GM12892 (cell line): ENCODE results near the gene KCNH4.

Experiments used
- DNase-seq: peaks from one replicate; pipeline ENCODE4 v3.0.0; 2011; ENCODE audit not compliant: insufficient read length
- FAIRE-seq: peaks from 2 replicates; lab custom pipeline; 2011; peaks lifted over from hg19 to GRCh38; lab: Jason Lieb, UNC
- POLR2A ChIP-seq: IDR thresholded peaks from 2 replicates; pipeline ENCODE4 v1.6.1; 2011; ENCODE audit warnings: low read depth, low read length, control low read depth
- POLR2AphosphoS5 ChIP-seq: IDR thresholded peaks from 2 replicates; pipeline ENCODE4 v1.6.1; 2011; ENCODE audit warnings: low read depth, low read length, control low read depth
- TAF1 ChIP-seq: IDR thresholded peaks from 2 replicates; pipeline ENCODE4 v1.6.1; 2011; ENCODE audit warnings: low read depth, mild to moderate bottlenecking, control low read depth, low read length, borderline replicate concordance

Gene KCNH4

DNA sequence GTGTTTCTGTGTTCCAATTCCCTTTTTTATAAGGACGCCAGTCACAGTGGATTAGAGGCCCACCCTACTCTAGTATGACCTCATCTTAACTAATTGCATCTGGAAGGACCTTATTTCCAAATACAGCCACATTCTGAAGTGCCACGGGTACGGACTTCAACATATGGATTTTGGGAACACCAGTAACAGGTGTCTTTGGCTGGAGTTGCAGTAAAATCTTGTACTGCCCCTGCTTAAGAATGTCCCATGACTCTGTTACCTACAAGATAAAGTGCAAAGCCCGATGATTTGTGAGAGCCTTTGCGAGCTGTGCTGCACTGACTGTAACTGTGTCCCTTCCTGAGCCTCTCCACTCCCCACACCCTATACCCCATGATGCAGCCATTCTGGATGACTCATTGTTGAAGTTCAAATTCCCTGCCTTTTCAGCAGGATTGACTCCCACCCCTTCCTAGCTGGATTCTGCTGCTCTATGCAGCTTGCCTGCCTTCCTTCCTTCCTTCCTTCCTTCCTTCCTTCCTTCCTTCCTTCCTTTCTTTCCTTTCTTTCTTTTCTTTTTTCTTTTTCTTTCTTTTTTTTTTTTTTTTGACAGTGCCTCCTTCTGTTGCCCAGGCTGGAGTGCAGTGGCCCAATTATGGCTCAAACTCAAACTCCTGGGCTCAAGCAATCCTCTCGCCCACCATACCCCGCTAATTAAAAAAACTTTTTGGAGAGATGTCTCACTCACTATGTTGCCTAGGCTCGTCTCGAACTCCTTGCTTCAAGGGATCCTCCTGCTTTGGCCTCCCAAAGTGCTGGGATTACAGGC, 2.2 kb upstream of the KCNH4 start:
- TF ChIP-seq POLR2A (no peak), TAF1 (no peak), POLR2AphosphoS5 (no peak)
- no peak for FAIRE-seq

DNA sequence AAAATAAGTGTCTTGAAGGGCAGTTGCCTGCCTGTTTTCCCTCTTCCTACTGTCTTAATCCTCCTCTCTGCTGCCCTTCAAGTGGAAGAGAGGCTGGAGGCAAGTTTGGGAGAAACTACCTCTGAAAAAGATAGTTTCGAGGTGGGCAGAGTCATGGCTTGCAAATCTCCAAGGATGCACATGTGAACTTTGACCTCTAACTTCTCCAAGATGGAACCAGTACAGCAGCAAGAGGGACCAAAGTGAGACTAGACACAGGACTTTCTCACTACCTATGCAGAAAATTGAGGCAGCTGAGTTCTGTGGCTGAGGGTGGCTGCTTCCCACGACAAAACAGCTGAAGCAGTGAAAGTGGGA, 887 bp upstream of the KCNH4 start:
- TF ChIP-seq POLR2AphosphoS5 (no peak), POLR2A (no peak), TAF1 (no peak)
- FAIRE-seq (no peak), DNase-seq (no peak)

More for the DNA sequence above, 2.2 kb upstream of the KCNH4 start:
- no peak for DNase-seq

DNA sequence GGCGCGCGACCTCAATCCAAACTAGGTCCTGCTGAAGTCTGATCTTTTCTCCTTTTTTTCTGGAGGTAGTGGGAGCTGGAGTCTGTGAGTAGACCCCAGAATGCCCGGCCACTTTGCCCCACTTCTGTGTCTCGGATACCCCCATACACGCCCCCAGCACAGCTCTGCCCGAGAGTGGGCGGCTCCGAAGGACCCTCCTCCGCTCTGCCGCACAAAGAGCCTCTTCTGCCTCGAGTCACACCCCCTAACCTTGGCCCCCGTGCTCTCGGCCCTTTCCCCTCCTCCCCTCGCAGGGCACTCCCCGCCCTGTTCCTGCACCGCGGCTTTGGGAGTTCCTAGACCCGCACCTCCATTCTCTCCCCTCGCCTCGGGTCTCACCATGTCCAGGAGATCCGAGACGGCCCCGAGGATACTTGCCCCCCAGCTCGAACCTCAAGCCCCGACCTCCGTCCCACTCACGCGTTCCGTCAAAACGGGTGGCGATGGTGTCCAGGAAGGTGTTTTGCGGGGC, 476 bp downstream of the KCNH4 start:
- FAIRE-seq: no peak
- TF ChIP-seq POLR2A: no peak
- TF ChIP-seq TAF1: no peak
- no peak for TF ChIP-seq POLR2AphosphoS5
- DNase-seq: no peak

DNA sequence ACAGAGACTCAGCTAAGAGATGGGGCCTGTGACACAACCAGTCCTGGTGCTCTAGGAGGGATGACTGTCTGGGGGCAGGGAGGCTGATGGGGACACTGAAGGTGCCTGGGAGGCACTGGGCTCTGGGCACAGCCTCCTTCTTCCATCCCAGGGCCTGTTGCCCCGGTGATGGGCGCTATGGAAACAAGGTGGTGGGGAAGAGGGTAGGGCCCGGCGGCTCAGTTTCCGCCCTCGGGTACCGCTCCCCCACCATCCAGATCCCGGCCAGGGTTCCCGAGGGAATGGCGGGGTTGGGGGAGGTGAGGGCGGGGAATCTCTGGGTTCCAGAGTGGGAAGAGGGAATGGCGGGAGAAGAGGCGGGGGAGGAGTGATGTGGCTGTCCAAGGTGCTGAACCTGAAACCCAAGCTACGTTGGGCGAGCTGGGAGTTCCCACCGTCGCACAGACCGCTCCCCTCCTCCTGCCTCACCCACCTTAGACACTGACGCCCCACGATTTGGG, 981 bp downstream of the KCNH4 start:
- TF ChIP-seq POLR2AphosphoS5 (no peak), POLR2A (no peak), TAF1 (no peak)
- DNase-seq: no peak
- peak; percentile 70 for FAIRE-seq

DNA sequence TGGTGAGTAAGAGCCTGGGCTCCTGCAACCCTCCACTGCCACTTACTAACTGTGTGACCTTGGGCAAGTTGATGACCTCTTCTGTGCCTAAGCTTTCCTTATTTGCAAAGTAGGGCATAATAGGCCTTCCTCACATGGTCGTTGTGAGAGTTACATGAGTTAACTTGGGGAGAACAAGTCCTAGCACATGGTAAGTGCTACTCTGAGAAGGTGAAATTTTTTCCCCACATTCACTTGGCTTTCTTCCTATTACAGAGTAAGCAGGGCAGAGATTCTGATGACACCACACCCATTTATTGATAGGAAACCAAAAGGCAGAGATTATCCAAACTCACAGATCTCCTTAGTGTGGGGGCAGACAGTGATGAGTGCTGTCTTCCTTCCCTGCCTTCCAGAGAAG, 1.6 kb downstream of the KCNH4 start:
- no peak for DNase-seq
- FAIRE-seq: peak; percentile 24
- TF ChIP-seq TAF1 (no peak), POLR2A (no peak), POLR2AphosphoS5 (no peak)

DNA sequence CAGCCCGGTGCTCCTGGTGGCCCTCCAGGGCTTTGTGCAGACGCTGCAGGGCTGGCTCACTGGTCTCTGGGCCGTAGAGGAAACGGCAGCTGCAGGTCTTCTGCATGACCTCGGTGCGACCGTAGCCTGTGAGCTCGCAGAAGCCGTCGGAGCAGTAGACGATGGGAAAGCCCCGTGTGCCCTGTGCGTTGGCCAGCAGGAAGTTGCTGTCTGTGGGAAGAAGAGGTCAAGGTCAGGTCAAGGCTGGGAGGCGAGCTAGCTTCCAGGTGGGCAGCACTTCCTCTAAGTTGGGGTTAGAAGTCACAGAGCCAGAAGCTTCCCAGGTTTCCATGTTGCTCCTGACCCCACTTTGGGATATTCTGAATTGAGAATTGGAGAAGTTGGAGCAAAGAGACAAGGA, 2.1 kb downstream of the KCNH4 start:
- FAIRE-seq (peak; percentile 95), DNase-seq (peak; percentile 63)
- TF ChIP-seq POLR2AphosphoS5 (no peak), POLR2A (no peak), TAF1 (no peak)

DNA sequence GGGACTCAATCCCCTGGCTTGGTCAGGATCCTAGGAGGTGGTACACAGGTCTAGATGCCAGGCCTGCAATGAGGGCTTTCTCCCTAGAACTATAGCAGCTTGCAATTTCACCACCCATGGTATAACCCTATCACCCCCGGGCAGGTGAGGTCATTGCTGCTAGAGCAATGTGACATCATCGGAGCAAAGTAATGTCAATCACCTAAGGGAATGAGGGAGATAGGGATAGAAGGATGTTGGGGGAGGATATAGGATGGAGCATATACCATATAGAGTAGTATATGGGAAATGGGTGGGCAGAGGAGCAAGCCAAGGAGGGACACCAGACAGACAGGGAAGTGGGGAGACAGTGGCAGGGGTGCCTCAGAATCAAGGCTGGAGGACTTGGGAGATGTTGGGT, 3.3 kb downstream of the KCNH4 start:
- TF ChIP-seq POLR2A: no peak
- no peak for TF ChIP-seq TAF1
- FAIRE-seq (no peak), DNase-seq (no peak)

DNA sequence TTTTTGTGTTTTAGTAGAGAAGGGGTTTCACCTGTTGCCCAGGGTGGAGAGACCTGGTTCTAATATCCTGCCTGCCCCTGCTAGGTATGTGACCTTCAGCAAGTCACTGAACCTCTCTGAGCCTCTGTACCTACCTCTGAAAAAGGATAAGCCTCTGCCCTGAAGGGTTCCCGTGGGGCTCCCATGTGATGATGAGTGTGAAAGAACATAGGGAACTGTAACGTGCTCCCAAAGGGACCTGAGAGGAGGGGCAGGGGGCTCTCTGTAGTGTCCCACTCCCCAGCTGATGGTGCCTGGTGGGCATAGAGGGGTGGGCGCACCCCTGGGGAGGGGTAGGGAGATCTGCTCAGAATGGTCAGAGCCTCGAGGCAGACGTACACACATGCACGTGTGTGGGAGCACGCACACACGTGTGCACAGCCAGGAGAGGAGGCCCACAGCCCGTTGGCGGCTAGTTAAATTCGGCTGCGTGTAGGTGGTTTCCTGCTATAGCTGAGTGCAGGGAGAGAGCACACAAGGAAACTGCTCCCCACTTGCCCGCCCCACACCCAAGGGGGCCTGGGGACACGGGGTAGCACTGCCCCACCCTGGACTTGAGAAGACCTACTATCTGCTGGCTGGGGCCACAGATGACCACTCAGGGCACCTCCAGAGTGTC, 6.7 kb downstream of the KCNH4 start:
- peak; percentile 50 for FAIRE-seq
- TF ChIP-seq POLR2AphosphoS5 (no peak), POLR2A (no peak), TAF1 (no peak)
- no peak for DNase-seq

DNA sequence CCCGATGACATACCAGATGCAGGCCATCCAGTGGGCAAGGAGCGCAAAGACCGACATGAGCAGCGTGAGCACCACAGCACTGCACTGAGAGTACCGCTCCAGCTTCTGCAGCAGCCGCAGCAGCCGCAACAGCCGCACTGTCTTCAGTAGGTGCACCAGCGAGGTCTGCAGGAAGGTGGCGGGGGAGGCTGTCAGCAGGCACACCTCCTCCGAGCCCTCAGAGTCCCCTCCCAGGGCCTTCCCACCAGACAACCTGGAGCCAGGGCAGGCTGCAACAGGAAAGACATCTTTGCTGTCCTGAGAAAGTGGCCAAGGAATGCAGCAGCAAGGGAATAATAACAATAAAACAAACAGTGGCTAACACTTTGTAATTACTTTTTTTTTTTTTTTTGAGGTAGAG, 9.1 kb downstream of the KCNH4 start:
- FAIRE-seq: no peak
- no peak for DNase-seq
- TF ChIP-seq TAF1: no peak
- TF ChIP-seq POLR2A: no peak
- no peak for TF ChIP-seq POLR2AphosphoS5

DNA sequence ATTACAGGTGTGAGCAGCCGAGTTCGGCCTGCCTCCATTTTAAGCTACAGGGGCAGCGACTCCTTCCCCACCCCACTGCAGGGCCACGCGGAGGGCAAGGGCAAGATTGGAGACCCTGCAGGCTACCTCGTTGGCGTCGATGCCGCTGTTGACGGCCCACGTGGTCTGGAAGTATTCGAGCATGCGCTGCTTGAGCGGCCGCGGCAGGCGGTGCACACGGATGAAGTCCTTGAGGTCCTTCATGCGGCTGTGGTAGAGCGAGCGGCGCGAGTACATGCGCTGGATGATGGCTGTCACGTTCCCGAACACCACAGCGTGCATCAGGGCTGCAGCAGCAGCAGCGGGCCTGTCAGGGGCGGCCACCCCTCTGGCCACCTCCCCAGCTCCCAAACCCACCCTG, 11.6 kb downstream of the KCNH4 start:
- DNase-seq: no peak
- TF ChIP-seq POLR2A (no peak), POLR2AphosphoS5 (no peak), TAF1 (no peak)
- no peak for FAIRE-seq

DNA sequence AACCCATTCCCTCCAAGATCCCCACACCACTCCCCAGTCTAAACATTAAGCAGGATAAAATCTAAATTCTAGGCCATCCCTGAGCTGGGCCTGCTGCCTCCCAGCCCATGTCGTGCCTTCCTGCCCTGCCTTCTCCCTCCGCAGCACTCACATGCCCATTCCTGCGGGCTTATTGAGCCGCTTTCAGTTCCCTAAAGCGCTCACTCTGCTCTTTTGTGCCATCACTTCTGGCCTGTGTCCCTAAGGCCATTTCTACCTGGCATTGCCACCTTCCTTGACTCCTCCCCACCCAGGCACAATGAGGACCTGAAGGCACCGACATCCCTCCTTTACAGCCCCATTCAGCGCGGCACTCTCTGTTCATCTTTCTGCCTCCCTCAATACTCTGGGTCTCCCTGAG, 13.1 kb downstream of the KCNH4 start:
- DNase-seq (no peak), FAIRE-seq (no peak)
- TF ChIP-seq TAF1 (no peak), POLR2A (no peak), POLR2AphosphoS5 (no peak)

DNA sequence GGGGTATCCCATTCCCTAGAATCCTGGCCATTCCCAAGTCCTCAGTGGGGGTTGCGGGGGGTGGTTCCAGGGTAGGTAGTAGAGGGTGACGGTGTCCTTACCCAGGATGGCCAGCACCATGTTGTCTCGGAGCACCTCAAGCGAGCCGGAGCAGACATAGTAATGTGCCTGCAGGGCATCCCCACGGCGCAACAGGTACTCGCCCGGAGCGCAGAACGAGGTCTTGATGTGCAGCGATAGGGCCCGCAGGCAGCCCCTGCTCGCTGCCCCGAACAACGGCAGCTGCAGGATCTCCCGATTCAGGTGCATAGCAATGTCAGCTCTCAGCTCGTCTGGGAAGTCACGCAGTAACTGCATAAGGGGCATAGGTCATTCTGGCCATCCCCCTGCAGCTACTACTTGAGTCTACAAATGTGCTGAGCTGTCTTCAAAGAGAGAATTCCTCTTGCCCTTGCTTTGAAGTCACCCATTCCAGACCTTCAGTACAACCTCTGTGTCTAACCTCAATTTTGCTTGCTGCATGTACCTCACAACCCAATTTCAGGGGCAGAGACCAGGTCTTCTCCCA, 14.7 kb downstream of the KCNH4 start:
- TF ChIP-seq TAF1 (no peak), POLR2A (no peak), POLR2AphosphoS5 (no peak)
- FAIRE-seq (no peak), DNase-seq (no peak)
